Upper lobe of left lung (tissue), 6 donors: ENCODE data around the gene DPH6. TPM values are rescaled to one million over a fixed set of nuclear protein-coding genes. Genes with fewer than 3 reads are reported as not detected.

Source experiments
- ATAC-seq, 2 donors: fragments of 200-7000 bp; cut with Tn5 transposase; one replicate each; pipeline ENCODE4 v1.9.1; 2022; ENCODE audit warnings: mild to moderate bottlenecking in 2 of 2, moderate library complexity in 2 of 2; ENCODE audit not compliant: low FRiP score in 2 of 2
- DNase-seq, 2 donors: peaks; one replicate each; pipeline ENCODE4 v3.0.0-alpha.2; 2019 to 2020
- H3K27ac ChIP-seq, 4 donors: fragments of 200-600 bp; sonication (generic); one replicate each; pipeline ENCODE4 v1.5.1; 2016 to 2019
- H3K27me3 ChIP-seq, 4 donors: fragments of 200-600 bp; sonication (generic); one replicate each; pipeline ENCODE4 v1.5.1; 2017 to 2019
- H3K36me3 ChIP-seq, 4 donors: fragments of 200-600 bp; sonication (generic); one replicate each; pipeline ENCODE4 v1.5.1; 2016 to 2019
- H3K4me1 ChIP-seq, 4 donors: fragments of 200-600 bp; sonication (generic); one replicate each; pipeline ENCODE4 v1.5.1; 2018 to 2019
- H3K4me3 ChIP-seq, 4 donors: fragments of 200-600 bp; sonication (generic); one replicate each; pipeline ENCODE4 v1.5.1; 2017 to 2019; ENCODE audit warnings: mild to moderate bottlenecking in 2 of 4, moderate library complexity in 1 of 4
- H3K9me3 ChIP-seq, 4 donors: fragments of 200-600 bp; sonication (generic); one replicate each; pipeline ENCODE4 v1.5.1; 2018 to 2019
- EP300 ChIP-seq, 4 donors: sonication (generic); formaldehyde crosslinking; IDR thresholded peaks; one replicate each; pipeline ENCODE4 v1.5.1; 2017; ENCODE audit warnings: antibody characterized with exemption in 4 of 4, control low read depth in 2 of 4
- POLR2A ChIP-seq, 4 donors: fragments of 450-650 bp; IDR thresholded peaks; one replicate each; pipeline ENCODE4 v1.5.1; 2016 to 2017; ENCODE audit warnings: antibody characterized with exemption in 4 of 4, mild to moderate bottlenecking in 2 of 4
- POLR2AphosphoS5 ChIP-seq, 2 donors: sonication (generic); formaldehyde crosslinking; IDR thresholded peaks; one replicate each; pipeline ENCODE4 v1.5.1; 2017; ENCODE audit warnings: antibody characterized with exemption in 2 of 2
- WGBS, 2 donors: methylation state at CpG; one replicate each; pipeline ENCODE4 v1.1.5; 2017 to 2018; 5-methylcytosine and 5-hydroxymethylcytosine counted together
- total RNA-seq, 6 donors: library from RNA; depleted of rRNA in 4 of 6; stranded (reverse); fragments of >200 nt in 4 of 6; gene quantifications; one replicate each; pipeline versions ENCODE4 v1.1.0 to v1.2.1, GENCODE V29; 2016 to 2021
- TF ChIP-seq, protein P1 (sequence below), 6 experiments: fragments of 450-650 bp in 4 of 6; fragments of 200-600 bp in 2 of 6; sonication (generic) in 2 of 6; IDR thresholded peaks; one replicate each; pipeline ENCODE4 v1.5.1; 2016 to 2019; ENCODE audit warnings: antibody characterized with exemption in 6 of 6
- donor health status: DM: no; HTN: no; CAD: no; lungs with moderate emphysema.
- donor health status: DM: no; HTN: yes; CAD: no; lungs with severe emphysema.

Gene DPH6
- total RNA-seq, 6 donors from 2014 or later: 6.3 to 48.2 (median 14.6) TPM

DNA sequence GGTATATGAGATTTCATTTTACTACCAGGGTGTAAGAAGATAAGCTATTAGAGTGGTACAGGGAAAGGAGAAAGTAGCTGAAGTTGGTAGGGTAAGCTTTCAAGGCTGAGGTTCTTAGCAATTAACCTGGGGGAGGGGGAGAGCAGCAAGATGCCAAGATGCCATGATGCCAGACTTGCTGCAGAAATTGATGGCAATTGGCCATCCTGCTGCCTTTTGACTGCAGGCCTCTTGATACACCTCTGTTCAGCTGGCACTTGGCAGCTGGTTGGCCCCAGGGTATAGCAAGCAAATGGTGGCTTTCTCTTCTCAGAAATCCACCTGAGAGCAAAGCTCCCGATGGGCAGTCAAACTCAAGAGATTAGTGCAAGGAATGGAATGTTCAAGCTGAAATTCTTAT lies 21.4 kb upstream of the DPH6 start:
- no peak overlapping the region for H3K4me3 ChIP-seq

GRCh38 chr15:35566991-35567390 lies 21.0 kb upstream of the DPH6 start:
- no peaks in the 10 kb centered on the region for H3K36me3 ChIP-seq
- ATAC-seq: no peak
- no peaks in the 10 kb centered on the region for H3K9me3 ChIP-seq
- no peaks in the 10 kb centered on the region for H3K4me1 ChIP-seq
- DNase-seq: no peak
- no peak overlapping the region for H3K4me3 ChIP-seq
- TF ChIP-seq POLR2A (IDR thresholded peaks at IDR 0.05) (no peak), EP300 (IDR thresholded peaks at IDR 0.05) (no peak), POLR2AphosphoS5 (IDR thresholded peaks at IDR 0.05) (no peak)
- TF ChIP-seq, protein P1, sequence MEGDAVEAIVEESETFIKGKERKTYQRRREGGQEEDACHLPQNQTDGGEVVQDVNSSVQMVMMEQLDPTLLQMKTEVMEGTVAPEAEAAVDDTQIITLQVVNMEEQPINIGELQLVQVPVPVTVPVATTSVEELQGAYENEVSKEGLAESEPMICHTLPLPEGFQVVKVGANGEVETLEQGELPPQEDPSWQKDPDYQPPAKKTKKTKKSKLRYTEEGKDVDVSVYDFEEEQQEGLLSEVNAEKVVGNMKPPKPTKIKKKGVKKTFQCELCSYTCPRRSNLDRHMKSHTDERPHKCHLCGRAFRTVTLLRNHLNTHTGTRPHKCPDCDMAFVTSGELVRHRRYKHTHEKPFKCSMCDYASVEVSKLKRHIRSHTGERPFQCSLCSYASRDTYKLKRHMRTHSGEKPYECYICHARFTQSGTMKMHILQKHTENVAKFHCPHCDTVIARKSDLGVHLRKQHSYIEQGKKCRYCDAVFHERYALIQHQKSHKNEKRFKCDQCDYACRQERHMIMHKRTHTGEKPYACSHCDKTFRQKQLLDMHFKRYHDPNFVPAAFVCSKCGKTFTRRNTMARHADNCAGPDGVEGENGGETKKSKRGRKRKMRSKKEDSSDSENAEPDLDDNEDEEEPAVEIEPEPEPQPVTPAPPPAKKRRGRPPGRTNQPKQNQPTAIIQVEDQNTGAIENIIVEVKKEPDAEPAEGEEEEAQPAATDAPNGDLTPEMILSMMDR (IDR thresholded peaks at IDR 0.05): no peak
- no peak overlapping the region for H3K27ac ChIP-seq
- no peaks in the 10 kb centered on the region for H3K27me3 ChIP-seq
- WGBS, 2 donors: 89 to 94% methylated on average over 3 of the region's 3 CpGs

More for the DNA sequence above, 21.4 kb upstream of the DPH6 start:
- Histone ChIP-seq H3K9me3 (no peaks in the 10 kb centered on the region), H3K36me3 (no peaks in the 10 kb centered on the region), H3K4me1 (no peaks in the 10 kb centered on the region), H3K27ac (no peak overlapping the region), H3K27me3 (no peaks in the 10 kb centered on the region)
- no peak for TF ChIP-seq POLR2AphosphoS5 (IDR thresholded peaks at IDR 0.05)
- TF ChIP-seq POLR2A (IDR thresholded peaks at IDR 0.05): no peak
- TF ChIP-seq, protein P1 (IDR thresholded peaks at IDR 0.05): no peak
- no peak for TF ChIP-seq EP300 (IDR thresholded peaks at IDR 0.05)
- no peak for ATAC-seq
- 55 to 64% methylated on average over 1 of the region's 1 CpG for WGBS, 2 donors
- no peak for DNase-seq

- ATAC-seq: no peak
- TF ChIP-seq, protein P1 (IDR thresholded peaks at IDR 0.05): no peak
- TF ChIP-seq POLR2AphosphoS5 (IDR thresholded peaks at IDR 0.05): no peak
- no peak for TF ChIP-seq EP300 (IDR thresholded peaks at IDR 0.05)
- no peak for TF ChIP-seq POLR2A (IDR thresholded peaks at IDR 0.05)
These were observed 19.9 kb upstream of the DPH6 start for GRCh38 chr15:35565901-35566300.

DNA sequence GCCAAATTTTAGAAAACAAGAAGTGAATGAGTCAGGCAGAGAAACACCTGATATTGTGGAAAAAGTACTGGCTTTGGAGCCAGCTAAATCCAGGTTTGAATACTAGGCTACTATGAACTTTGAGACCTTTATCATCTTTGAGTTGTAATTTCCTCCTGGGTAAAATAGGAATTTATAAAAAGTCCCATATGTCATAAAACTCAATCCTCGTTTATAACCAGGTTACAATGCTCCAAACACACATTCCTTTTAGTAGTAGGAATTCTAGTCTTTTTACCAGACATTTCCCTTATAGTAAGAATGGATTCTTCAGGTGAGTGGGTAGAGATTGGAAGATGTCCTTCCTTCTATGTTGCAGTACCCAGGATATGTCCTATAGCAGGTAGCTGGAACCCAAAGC lies 16.7 kb upstream of the DPH6 start:
- TF ChIP-seq POLR2AphosphoS5 (IDR thresholded peaks at IDR 0.05) (no peak), POLR2A (IDR thresholded peaks at IDR 0.05) (no peak), EP300 (IDR thresholded peaks at IDR 0.05) (no peak)
- TF ChIP-seq, protein P1 (IDR thresholded peaks at IDR 0.05): no peak

More at GRCh38 chr15:35565901-35566300, 19.9 kb upstream of the DPH6 start:
- Histone ChIP-seq H3K36me3 (no peaks in the 10 kb centered on the region), H3K4me1 (no peaks in the 10 kb centered on the region), H3K27me3 (no peaks in the 10 kb centered on the region), H3K4me3 (no peak overlapping the region), H3K27ac (no peak overlapping the region), H3K9me3 (no peaks in the 10 kb centered on the region)
- no peak for DNase-seq
- 87 to 94% methylated on average over 3 of the region's 3 CpGs for WGBS, 2 donors

DNA sequence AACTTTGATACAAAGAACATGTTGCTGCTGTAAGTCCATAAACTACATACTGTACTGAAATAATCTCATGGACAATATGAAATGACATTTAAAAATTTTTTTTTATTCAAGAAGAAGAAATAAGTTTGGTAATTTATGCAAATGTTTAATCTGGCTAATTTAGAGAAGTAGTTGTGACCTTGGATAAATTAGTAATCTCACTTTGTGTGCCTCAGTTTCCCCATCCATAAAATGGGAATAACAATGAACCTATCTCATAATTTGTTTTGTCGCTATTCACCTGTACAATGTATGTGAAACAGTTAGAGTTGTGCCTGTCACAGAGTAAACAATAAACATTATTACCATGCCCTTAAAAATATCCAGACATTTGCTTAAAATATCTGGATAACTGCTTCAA lies 15.3 kb upstream of the DPH6 start:
- Histone ChIP-seq H3K36me3 (no peaks in the 10 kb centered on the region), H3K4me1 (no peaks in the 10 kb centered on the region), H3K27ac (no peak overlapping the region), H3K9me3 (no peaks in the 10 kb centered on the region), H3K4me3 (no peak overlapping the region), H3K27me3 (no peaks in the 10 kb centered on the region)
- 97% methylated on average over 1 of the region's 1 CpG for WGBS, 2 donors
- no peak for DNase-seq
- no peak for TF ChIP-seq EP300 (IDR thresholded peaks at IDR 0.05)
- TF ChIP-seq, protein P1 (IDR thresholded peaks at IDR 0.05): no peak
- no peak for TF ChIP-seq POLR2A (IDR thresholded peaks at IDR 0.05)
- TF ChIP-seq POLR2AphosphoS5 (IDR thresholded peaks at IDR 0.05): no peak
- no peak for ATAC-seq

More for the DNA sequence above, 16.7 kb upstream of the DPH6 start:
- no peak overlapping the region for H3K27ac ChIP-seq
- no peak for DNase-seq
- no peak for ATAC-seq
- no peaks in the 10 kb centered on the region for H3K9me3 ChIP-seq
- no peaks in the 10 kb centered on the region for H3K27me3 ChIP-seq
- no peaks in the 10 kb centered on the region for H3K36me3 ChIP-seq
- H3K4me1 ChIP-seq: no peaks in the 10 kb centered on the region
- H3K4me3 ChIP-seq: no peak overlapping the region
- 79 to 84% methylated on average over 1 of the region's 1 CpG for WGBS, 2 donors
